Measurements from ENCODE around the gene KIR3DL3.
"Not testable (repeated sequence)": the region's sequence is repeated elsewhere in the genome, so short reads cannot be mapped to it uniquely, and the experiment has no call there.

KIR3DL3 gene

DNA sequence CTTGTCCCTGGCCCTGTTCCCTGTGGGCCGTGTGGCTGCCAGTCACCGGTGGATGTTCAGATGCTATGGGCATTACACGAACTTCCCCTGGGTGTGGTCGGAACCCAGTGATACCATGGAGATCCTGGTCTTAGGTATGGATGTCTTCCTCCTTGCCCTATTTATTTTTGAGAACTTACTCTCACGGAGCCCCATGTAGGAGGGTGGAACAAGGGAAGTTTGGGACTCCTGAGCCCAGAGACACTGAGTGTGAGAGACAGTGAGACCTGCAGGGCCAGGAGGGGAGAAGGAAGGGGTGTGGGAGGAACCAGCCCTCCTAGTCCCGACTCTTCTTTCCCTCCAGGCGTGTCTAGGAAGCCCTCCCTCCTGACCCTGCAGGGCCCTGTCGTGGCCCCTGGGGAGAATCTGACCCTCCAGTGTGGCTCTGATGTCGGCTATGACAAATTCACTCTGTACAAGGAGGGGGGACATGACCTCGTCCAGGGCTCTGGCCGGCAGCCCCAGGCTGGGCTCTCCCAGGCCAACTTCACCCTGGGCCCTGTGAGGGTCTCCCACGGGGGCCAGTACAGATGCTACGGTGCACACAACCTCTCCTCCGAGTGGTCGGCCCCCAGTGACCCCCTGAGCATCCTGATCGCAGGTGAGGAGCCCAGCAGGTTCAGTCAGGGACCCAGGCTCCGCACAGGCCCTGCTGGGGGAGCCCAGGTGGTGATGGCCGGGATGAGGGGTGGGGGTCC, 14.9 kb upstream of the KIR3DL3 start:
- no peak for TF ChIP-seq CTCF (IDR thresholded peaks at IDR 0.05; ENCODE audit: poor library complexity, severe bottlenecking)
- Histone ChIP-seq H3K27ac (ENCODE audit: poor library complexity, severe bottlenecking) (no peak overlapping the region), H3K9me3 (ENCODE audit: severe bottlenecking) (no peaks in the 10 kb centered on the region), H3K27me3 (ENCODE audit: insufficient read depth, poor library complexity, severe bottlenecking) (no peaks in the 10 kb centered on the region), H3K4me3 (ENCODE audit: severe bottlenecking) (no peak overlapping the region), H3K4me1 (ENCODE audit: insufficient read depth, poor library complexity, severe bottlenecking) (no peaks in the 10 kb centered on the region), H3K36me3 (ENCODE audit: low read depth) (no peaks in the 10 kb centered on the region)
- DNase-seq (ENCODE audit: low spot score) (no peak), ATAC-seq (ENCODE audit: low read depth) (no peak)

GRCh38 chr19:54709956-54710355, 14.3 kb upstream of the KIR3DL3 start:
- ATAC-seq (ENCODE audit: low read depth); H3K36me3 ChIP-seq (ENCODE audit: low read depth); H3K4me1 ChIP-seq (ENCODE audit: insufficient read depth, poor library complexity, severe bottlenecking); H3K9me3 ChIP-seq (ENCODE audit: severe bottlenecking); H3K27me3 ChIP-seq (ENCODE audit: insufficient read depth, poor library complexity, severe bottlenecking); H3K27ac ChIP-seq (ENCODE audit: poor library complexity, severe bottlenecking); DNase-seq (ENCODE audit: low spot score); H3K4me3 ChIP-seq (ENCODE audit: severe bottlenecking): not testable (repeated sequence)

GRCh38 chr19:54724644-54725043, 402 bp downstream of the KIR3DL3 start:
- no peak for ATAC-seq (ENCODE audit: low read depth)
- Histone ChIP-seq H3K4me1 (ENCODE audit: insufficient read depth, poor library complexity, severe bottlenecking) (no peaks in the 10 kb centered on the region), H3K4me3 (ENCODE audit: severe bottlenecking) (no peak overlapping the region), H3K9me3 (ENCODE audit: severe bottlenecking) (peaks cover 2% of the 10 kb centered on the region), H3K27ac (ENCODE audit: poor library complexity, severe bottlenecking) (no peak overlapping the region), H3K27me3 (ENCODE audit: insufficient read depth, poor library complexity, severe bottlenecking) (no peaks in the 10 kb centered on the region), H3K36me3 (ENCODE audit: low read depth) (no peaks in the 10 kb centered on the region)
- no peak for TF ChIP-seq CTCF (IDR thresholded peaks at IDR 0.05; ENCODE audit: poor library complexity, severe bottlenecking)
- DNase-seq (ENCODE audit: low spot score), result no peak

DNA sequence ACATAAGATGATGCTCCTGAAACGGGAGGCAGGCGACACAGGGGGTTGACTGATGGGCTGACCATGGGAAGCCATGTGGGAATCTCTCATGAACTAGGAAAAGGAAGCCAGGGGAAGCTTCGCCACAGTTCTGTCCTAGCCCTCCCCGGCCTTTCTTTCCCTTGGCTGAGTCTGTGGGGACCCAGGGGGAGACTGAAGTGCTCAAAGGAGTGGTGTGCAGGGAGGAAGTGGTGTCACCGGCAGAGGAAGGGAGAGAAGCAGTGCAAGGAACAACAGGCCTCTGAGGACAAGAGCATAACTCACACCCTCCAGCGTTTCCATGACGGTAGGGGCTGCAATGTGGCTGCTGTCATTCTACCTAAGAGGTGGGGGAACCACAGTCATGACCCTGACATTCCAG, 1.1 kb downstream of the KIR3DL3 start:
- H3K36me3 ChIP-seq (ENCODE audit: low read depth), result no peaks in the 10 kb centered on the region
- no peak for TF ChIP-seq CTCF (IDR thresholded peaks at IDR 0.05; ENCODE audit: poor library complexity, severe bottlenecking)
- no peak overlapping the region for H3K27ac ChIP-seq (ENCODE audit: poor library complexity, severe bottlenecking)
- ATAC-seq (ENCODE audit: low read depth) (no peak), DNase-seq (ENCODE audit: low spot score) (no peak)
- H3K4me3 ChIP-seq (ENCODE audit: severe bottlenecking), result no peak overlapping the region
- H3K9me3 ChIP-seq (ENCODE audit: severe bottlenecking), result peaks cover 2% of the 10 kb centered on the region
- H3K27me3 ChIP-seq (ENCODE audit: insufficient read depth, poor library complexity, severe bottlenecking), result no peaks in the 10 kb centered on the region
- no peaks in the 10 kb centered on the region for H3K4me1 ChIP-seq (ENCODE audit: insufficient read depth, poor library complexity, severe bottlenecking)

GRCh38 chr19:54727562-54727961, 3.3 kb downstream of the KIR3DL3 start:
- TF ChIP-seq CTCF (IDR thresholded peaks at IDR 0.05; ENCODE audit: poor library complexity, severe bottlenecking), result no peak
- H3K4me3 ChIP-seq (ENCODE audit: severe bottlenecking), result no peak overlapping the region
- H3K36me3 ChIP-seq (ENCODE audit: low read depth), result no peaks in the 10 kb centered on the region
- no peaks in the 10 kb centered on the region for H3K4me1 ChIP-seq (ENCODE audit: insufficient read depth, poor library complexity, severe bottlenecking)
- H3K27ac ChIP-seq (ENCODE audit: poor library complexity, severe bottlenecking), result no peak overlapping the region
- ATAC-seq (ENCODE audit: low read depth) (no peak), DNase-seq (ENCODE audit: low spot score) (no peak)
- no peaks in the 10 kb centered on the region for H3K27me3 ChIP-seq (ENCODE audit: insufficient read depth, poor library complexity, severe bottlenecking)
- no peaks in the 10 kb centered on the region for H3K9me3 ChIP-seq (ENCODE audit: severe bottlenecking)
